ENCODE measurements around the gene PTPRK. TPM values are rescaled to one million over a fixed set of nuclear protein-coding genes. Genes with fewer than 3 reads are reported as not detected.

Gene PTPRK
- total RNA-seq, 1 experiment from 2014 or later = 265 TPM

GRCh38 chr6:128192972-128193371 lies 327.4 kb downstream of the PTPRK start:
- H3K27ac Mint-ChIP-seq (ENCODE audit: unreplicated experiment) = no peak overlapping the region
- intact Hi-C loops (cut with micrococcal nuclease; ENCODE audit: unreplicated experiment) = no loop called here
- BruUV-seq (replicated peaks) = no TSS peak
- no peaks in the 10 kb centered on the region for H3K9me3 Mint-ChIP-seq (ENCODE audit: low read depth, unreplicated experiment)
- TF ChIP-seq CTCF (IDR thresholded peaks at IDR 0.05; ENCODE audit: unreplicated experiment) = no peak
- no peak overlapping the region for H3K4me3 Mint-ChIP-seq (ENCODE audit: low read depth, unreplicated experiment)
- H3K36me3 Mint-ChIP-seq (ENCODE audit: insufficient read depth, unreplicated experiment) = no peaks in the 10 kb centered on the region
- CTCF ChIA-PET = interaction anchor here (0.6 kb wide), 1 partner anchor 9 kb away, joined by 5 read pairs; no protein-coding TSS in a partner anchor
- H3K27me3 Mint-ChIP-seq (ENCODE audit: unreplicated experiment) = no peaks in the 10 kb centered on the region
- peaks cover 21% of the 10 kb centered on the region for H3K4me1 Mint-ChIP-seq (ENCODE audit: low read depth, unreplicated experiment)
- no peak for DNase-seq

- Mint-ChIP-seq H3K9me3 (ENCODE audit: low read depth, unreplicated experiment) (no peaks in the 10 kb centered on the region), H3K4me1 (ENCODE audit: low read depth, unreplicated experiment) (peaks cover 18% of the 10 kb centered on the region), H3K27me3 (ENCODE audit: unreplicated experiment) (no peaks in the 10 kb centered on the region), H3K36me3 (ENCODE audit: insufficient read depth, unreplicated experiment) (no peaks in the 10 kb centered on the region), H3K27ac (ENCODE audit: unreplicated experiment) (no peak overlapping the region), H3K4me3 (ENCODE audit: low read depth, unreplicated experiment) (no peak overlapping the region)
- intact Hi-C loops (cut with micrococcal nuclease; ENCODE audit: unreplicated experiment) = no loop called here
- no TSS peak for BruUV-seq (replicated peaks)
- DNase-seq = no peak
- CTCF ChIA-PET = interaction anchor here (0.6 to 0.7 kb wide), 2 partner anchors 17 to 94 kb away, joined by 3 to 6 read pairs; no protein-coding TSS in a partner anchor
- TF ChIP-seq CTCF (IDR thresholded peaks at IDR 0.05; ENCODE audit: unreplicated experiment) = no peak
Measured at GRCh38 chr6:128188678-128189077, 331.7 kb downstream of the PTPRK start.

GRCh38 chr6:128186729-128187128 lies 333.7 kb downstream of the PTPRK start:
- H3K27ac Mint-ChIP-seq (ENCODE audit: unreplicated experiment) = no peak overlapping the region
- intact Hi-C loops (cut with micrococcal nuclease; ENCODE audit: unreplicated experiment) = no loop called here

GRCh38 chr6:128179876-128180438 lies 340.4 kb downstream of the PTPRK start:
- BruUV-seq (replicated peaks) = no TSS peak
- H3K4me3 Mint-ChIP-seq (ENCODE audit: low read depth, unreplicated experiment) = no peak overlapping the region
- no peaks in the 10 kb centered on the region for H3K27me3 Mint-ChIP-seq (ENCODE audit: unreplicated experiment)
- CTCF ChIA-PET = no interaction called here
- H3K9me3 Mint-ChIP-seq (ENCODE audit: low read depth, unreplicated experiment) = no peaks in the 10 kb centered on the region
- H3K27ac Mint-ChIP-seq (ENCODE audit: unreplicated experiment) = no peak overlapping the region
- peaks cover 14% of the 10 kb centered on the region for H3K4me1 Mint-ChIP-seq (ENCODE audit: low read depth, unreplicated experiment)
- no peak for TF ChIP-seq CTCF (IDR thresholded peaks at IDR 0.05; ENCODE audit: unreplicated experiment)
- no peaks in the 10 kb centered on the region for H3K36me3 Mint-ChIP-seq (ENCODE audit: insufficient read depth, unreplicated experiment)
- intact Hi-C loops (cut with micrococcal nuclease; ENCODE audit: unreplicated experiment) = no loop called here
- no peak for DNase-seq

More at GRCh38 chr6:128186729-128187128, 333.7 kb downstream of the PTPRK start:
- no peaks in the 10 kb centered on the region for H3K27me3 Mint-ChIP-seq (ENCODE audit: unreplicated experiment)
- peaks cover 18% of the 10 kb centered on the region for H3K4me1 Mint-ChIP-seq (ENCODE audit: low read depth, unreplicated experiment)
- no peaks in the 10 kb centered on the region for H3K36me3 Mint-ChIP-seq (ENCODE audit: insufficient read depth, unreplicated experiment)
- H3K4me3 Mint-ChIP-seq (ENCODE audit: low read depth, unreplicated experiment) = no peak overlapping the region
- CTCF ChIA-PET = no interaction called here
- no peaks in the 10 kb centered on the region for H3K9me3 Mint-ChIP-seq (ENCODE audit: low read depth, unreplicated experiment)
- no peak for DNase-seq
- BruUV-seq (replicated peaks) = no TSS peak
- no peak for TF ChIP-seq CTCF (IDR thresholded peaks at IDR 0.05; ENCODE audit: unreplicated experiment)
